Cardiac septum (tissue), 1 donor: ENCODE data around the gene CALML3. TPM values are rescaled to one million over a fixed set of nuclear protein-coding genes. Genes with fewer than 3 reads are reported as not detected.
"Not testable (repeated sequence)": the region's sequence is repeated elsewhere in the genome, so short reads cannot be mapped to it uniquely, and the experiment has no call there.

Source experiments
- DNase-seq: peaks from one replicate; pipeline ENCODE4 v3.0.0-alpha.2; 2020; ENCODE audit warnings: low spot score
- intact Hi-C: fragments of 100-400 bp; cut with DNase I; formaldehyde crosslinking; loops from one replicate; pipeline ENCODE4 v1.14.0; 2022
- long read RNA-seq: library from polyadenylated mRNA; unstranded; transcript quantifications from one replicate; pipeline ENCODE4 v2.0.0, GENCODE V29; 2021
- total RNA-seq: library from RNA; stranded (reverse); fragmentation: NEBNext Ultra II Directional; extraction: Animal tissue kit (Norgen Biotek cat#: 25700); gene quantifications from one replicate; pipeline ENCODE4 v1.2.1, GENCODE V29; 2021
- donor health status: DM: no; HTN: no; CAD: no.

Gene CALML3
- not detected for total RNA-seq
- long read RNA-seq: 0 reads

DNA sequence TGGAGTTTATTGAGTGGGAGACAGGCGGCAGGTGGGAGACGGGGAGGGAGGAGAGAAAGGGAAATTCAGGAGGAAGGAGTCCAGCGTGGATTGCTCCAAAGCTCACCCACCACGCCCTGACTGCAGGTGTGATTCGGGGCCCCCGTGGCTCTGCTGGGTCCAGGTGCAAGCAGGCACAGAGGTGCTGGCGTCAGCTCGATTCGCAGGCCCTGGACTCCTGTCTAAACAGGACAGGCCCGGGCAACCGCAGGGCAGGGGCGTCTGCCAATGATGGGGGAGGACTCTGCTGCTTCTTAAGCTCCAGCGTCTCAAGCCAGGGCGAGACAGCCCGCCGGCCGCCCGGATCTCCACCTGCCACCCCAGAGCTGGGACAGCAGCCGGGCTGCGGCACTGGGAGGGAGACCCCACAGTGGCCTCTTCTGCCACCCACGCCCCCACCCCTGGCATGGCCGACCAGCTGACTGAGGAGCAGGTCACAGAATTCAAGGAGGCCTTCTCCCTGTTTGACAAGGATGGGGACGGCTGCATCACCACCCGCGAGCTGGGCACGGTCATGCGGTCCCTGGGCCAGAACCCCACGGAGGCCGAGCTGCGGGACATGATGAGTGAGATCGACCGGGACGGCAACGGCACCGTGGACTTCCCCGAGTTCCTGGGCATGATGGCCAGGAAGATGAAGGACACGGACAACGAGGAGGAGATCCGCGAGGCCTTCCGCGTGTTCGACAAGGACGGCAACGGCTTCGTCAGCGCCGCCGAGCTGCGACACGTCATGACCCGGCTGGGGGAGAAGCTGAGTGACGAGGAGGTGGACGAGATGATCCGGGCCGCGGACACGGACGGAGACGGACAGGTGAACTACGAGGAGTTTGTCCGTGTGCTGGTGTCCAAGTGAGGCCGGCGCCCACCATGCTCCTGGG is at the start of gene CALML3:
Gene CALML3, plus strand, starts transcription at position 321 of the 920 bp plus-strand sequence. Its CDS starts 125 bp downstream, at position 446.
- intact Hi-C loops: no loop called here
- peak; percentile 58 for DNase-seq

DNA sequence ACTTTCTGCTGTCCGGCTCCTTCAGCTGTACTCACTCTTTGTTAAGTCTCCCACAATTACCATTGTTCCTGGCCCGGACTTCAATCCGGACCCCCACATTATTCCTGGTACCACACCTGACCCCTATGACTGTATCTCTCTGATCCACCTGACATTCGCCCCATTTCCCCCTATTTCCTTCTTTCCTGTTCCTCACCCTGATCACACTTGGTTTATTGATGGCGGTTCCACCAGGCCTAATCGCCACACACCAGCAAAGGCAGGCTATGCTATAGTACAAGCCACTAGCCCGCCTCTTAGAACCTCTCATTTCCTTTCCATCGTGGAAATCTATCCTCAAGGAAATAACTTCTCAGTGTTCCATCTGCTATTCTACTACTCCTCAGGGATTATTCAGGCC is 49.7 kb upstream of the CALML3 start:
- intact Hi-C loops, DNase-seq: not testable (repeated sequence)

DNA sequence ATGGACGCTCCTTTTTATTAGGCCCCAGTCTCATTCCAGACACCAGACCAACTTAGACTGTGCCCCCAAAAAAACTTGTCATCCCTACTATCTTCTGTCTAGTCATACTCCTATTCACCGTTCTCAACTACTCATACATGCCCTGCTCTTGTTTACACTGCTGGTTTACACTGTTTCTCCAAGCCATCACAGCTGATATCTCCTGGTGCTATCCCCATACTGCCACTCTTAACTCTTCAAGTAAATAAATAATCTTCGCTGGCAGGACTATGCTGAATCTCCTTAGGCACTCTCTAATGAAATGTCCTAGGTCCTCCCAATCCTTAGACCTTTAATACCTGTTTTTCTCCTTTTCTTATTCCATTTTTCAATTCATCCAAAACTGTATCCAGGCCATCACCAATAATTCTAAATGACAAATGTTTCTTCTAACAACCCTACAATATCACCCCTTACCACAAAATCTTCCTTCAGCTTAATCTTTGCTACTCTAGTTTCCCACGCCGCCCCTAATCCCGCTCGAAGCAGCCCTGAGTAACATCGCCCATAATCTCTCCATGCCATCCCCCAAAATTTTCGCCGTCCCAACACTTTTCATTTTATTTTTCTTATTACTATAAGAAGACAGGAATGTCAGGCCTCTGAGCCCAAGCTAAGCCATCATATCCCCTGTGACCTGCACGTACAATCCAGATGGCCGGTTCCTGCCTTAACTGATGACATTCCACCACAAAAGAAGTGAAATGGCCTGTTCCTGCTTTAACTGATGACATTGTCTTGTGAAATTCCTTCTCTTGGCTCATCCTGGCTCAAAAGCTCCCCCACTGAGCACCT is 48.6 kb upstream of the CALML3 start:
- intact Hi-C loops, DNase-seq: not testable (repeated sequence)

DNA sequence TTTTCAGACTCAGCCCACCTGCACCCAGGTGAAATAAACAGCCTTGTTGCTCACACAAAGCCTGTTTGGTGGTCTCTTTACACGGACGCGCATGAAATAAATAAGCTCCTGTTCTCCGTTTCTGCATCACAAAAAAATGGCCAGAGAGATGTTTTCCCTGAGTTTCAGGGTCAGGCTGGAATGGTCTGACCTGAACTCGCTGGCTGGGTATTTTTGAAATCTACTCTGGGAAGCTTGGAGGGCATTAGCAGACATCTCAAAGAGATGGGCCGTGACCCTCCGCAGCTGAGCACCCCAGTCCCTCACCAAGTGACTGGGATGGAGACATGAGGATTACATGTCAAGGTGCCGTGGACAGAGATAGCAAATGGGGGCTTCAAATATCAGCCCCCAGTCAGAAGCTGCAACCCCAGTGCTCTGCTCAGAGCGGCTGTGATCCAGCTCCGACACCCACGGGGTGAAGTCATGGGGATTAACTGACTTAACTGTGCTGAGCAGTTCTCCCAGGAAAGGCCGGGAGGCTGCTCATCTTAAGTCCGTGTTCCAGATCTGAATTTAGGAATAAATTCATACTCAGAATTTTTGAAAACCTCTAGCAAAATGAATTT is 47.7 kb upstream of the CALML3 start:
- no peak for DNase-seq
- intact Hi-C loops: no loop called here

DNA sequence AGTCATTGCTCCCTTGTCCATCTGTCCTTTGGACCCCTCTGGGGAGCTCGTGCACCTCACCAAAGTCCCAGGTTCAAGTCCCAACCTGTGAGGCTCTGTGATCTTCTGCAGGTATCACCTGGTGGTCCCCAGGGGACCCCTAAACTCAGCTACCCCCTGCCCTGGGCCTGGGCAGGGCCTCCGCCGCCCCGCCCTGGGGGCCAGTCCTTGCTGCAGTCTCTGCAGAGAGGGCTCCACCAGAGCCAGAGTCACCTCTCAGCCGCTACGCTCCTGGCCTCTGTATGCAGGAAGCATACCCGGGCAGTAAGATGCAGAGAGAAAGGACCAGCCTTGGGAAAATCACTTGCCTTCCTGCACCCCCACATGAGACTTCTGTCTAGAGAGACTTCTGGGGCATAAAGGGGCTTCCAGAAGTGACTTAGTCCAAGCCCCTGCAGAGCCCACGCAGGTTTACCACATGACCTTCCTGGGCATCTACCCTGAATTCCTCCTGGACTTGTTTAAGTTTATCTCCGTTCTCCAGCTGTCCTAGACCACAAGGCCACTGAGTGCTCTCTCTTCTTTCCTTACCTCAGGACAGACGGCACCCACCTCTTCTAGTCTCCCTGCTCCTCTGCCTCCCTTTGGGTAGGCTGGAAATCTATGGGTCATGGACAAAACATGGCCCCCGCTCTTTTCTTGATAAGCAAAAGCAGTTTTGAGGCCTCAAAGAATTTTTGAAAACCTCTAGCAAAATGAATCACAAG is 46.6 kb upstream of the CALML3 start:
- no peak for DNase-seq
- intact Hi-C loops: no loop called here

DNA sequence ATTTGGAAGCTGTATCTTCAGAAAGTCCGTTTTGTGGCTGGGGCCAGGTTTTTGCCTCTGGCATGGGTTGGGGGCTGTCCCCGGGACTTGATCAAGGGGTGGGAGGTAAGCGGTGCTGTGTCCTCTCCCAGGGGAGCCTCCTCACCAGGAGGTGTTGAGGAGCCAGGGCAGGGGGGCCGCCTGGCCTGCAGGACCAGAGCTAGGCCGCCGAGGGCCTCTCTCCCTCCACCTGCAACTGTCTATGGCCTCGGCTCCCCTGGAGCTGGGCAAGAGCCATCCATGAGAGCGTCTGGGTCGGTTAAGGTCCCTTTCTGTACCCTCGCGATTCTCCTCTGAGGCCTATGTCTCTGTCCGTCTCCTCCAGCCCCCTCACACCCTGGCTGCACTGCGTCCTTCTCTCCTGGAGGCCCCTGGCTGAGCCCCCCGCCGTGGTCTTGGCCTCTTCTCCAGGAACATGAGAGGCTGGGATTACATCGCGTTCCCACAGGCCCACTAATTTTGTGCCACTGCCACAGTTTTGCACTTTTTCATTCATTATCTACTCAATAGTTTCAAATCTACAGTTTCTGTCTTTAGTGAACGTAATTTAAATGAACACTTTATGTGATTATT is 46.0 kb upstream of the CALML3 start:
- intact Hi-C loops: no loop called here
- DNase-seq: no peak

DNA sequence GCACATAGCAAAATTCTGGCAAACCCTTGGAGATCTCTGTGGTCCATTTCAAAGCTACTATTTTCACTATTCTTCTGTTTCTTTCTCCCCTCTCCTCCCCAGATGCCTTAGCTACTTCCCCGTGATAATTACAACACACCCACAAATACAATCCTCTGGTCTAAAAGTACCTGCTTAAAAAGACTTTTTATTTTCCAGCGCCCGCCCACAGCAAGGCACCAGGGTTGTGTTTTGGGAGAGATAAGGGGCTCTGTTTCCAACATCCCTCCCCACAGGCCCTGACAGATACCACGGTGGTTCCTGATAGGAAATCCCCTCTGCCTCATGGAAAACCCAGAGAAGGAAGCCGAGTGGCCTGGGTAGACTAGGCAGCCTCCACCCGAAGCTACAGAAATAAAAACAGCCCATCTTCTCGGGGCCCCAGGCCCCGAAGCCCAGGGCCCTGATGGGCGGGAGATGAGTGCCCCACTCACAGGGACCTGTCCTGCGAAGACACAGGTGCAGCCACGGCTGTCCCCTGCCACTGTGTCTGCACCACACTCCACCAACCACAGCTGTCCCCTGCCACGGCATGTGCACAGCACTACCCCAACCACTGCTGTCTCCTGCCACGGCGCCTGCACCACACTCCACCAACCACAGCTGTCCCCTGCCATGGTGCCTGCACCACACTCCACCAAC is 45.1 kb upstream of the CALML3 start:
- no peak for DNase-seq
- intact Hi-C loops: no loop called here

DNA sequence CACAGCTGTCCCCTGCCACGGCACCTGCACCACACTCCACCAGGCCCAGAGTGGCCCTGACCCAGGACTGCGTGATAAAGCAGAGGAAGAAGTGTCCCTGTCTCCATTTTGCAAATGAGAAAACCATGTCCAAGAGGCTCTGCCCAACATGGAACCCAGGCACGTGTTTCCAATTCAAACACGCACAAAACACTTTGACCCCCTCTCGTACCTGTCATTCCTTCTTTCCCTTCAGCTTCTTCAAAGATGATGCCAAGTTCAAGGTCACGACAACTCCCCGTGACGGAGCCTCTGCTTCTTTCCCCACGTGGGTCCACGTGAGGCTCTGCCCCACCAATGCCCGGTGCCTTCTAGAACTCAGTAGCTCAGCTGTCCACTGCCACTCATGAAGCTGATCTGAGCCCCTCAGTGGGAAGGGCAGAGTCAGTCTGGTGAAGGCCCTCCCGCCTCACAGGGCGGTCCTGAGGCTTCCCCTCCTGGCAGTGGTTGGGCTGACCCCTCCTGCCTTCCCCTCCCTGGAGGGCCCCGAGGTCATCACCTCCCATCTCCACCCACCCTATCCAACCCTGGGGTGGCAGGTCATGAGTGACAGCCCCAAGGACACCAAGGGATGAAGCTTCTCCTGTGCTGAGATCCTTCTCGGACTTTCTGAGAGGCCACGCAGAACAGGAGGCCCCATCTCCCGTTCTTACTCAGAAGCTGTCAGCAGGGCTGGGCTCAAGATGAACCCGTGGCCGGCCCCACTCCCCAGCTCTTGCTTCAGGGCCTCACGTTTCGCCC is 44.4 kb upstream of the CALML3 start:
- DNase-seq: no peak
- intact Hi-C loops: no loop called here

DNA sequence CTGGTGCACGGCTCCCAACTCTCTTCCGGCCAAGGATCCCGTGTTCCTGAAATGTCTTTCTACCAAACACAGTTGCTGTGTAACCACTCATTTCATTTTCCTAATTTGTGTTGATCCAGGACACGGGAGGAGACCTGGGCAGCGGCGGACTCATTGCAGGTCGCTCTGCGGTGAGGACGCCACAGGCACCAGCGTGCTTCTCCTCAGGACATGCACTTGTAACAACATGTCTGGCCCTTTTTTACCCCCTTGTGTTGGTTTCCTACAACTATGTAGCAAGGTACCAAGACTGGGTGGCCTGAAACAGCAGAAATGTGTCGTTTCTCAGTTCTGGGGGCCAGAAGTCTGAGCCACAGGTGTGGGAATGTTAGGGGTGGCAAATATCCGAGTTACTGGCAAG is 43.6 kb upstream of the CALML3 start:
- no peak for DNase-seq
- intact Hi-C loops: no loop called here

DNA sequence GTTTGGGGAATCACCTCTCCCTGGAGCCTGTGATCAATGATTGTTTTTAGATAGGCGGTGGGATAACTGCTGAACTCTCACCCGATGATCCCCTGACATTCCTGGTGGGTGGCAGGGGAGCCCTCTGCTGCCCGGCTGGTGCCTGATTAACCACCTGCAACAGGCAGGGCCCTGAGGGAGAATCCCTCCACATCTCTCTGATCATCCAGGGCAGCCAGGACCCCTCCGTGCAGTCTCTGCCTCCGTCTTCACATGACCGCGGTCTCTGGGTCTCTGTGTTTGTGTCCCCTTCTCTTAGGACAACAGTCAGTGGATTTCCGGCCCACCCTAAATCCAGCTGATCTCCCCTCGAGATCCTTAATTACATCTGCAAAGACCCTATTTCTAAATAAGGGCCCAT is 42.7 kb upstream of the CALML3 start:
- DNase-seq: peak; percentile 9
- intact Hi-C loops: no loop called here

DNA sequence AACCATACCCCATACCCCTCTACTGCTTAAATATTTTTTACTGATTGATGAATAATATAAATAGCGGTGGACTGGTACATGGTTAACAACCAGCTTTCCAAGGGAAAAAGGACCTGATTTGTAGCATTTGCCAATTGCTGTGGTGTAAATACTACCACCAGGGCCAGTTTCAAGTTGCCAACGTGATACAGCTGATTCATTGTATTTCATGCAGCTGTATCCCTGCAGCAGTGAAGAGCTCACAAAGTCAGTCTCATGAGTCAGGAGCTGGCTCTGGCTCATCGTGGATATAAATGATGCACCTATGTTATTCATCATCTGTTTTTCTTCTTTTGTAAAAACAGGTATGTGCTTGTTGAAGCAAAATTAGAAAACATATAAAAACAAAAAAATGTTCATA is 40.6 kb upstream of the CALML3 start:
- intact Hi-C loops: no loop called here
- DNase-seq: no peak

DNA sequence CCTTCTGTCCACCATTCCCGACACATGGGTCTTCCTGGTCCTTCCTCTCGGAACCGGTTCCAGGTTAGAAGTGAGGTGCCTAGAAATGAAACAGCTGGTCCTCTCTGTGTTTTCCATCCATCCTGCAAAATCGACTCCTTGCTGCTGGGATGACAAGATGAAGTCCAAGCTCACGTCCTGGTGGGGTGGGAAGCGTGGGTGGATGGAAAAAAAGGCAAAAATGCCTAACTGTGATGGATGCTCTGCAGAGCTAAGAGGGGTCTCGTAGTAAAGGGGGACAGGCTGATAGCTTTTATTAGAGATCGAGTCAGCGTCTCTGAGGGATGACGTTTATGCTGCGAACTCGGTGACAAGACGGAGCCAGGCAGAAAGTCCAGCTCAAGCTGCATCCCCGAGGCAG is 39.5 kb upstream of the CALML3 start:
- intact Hi-C loops: no loop called here
- DNase-seq: no peak

DNA sequence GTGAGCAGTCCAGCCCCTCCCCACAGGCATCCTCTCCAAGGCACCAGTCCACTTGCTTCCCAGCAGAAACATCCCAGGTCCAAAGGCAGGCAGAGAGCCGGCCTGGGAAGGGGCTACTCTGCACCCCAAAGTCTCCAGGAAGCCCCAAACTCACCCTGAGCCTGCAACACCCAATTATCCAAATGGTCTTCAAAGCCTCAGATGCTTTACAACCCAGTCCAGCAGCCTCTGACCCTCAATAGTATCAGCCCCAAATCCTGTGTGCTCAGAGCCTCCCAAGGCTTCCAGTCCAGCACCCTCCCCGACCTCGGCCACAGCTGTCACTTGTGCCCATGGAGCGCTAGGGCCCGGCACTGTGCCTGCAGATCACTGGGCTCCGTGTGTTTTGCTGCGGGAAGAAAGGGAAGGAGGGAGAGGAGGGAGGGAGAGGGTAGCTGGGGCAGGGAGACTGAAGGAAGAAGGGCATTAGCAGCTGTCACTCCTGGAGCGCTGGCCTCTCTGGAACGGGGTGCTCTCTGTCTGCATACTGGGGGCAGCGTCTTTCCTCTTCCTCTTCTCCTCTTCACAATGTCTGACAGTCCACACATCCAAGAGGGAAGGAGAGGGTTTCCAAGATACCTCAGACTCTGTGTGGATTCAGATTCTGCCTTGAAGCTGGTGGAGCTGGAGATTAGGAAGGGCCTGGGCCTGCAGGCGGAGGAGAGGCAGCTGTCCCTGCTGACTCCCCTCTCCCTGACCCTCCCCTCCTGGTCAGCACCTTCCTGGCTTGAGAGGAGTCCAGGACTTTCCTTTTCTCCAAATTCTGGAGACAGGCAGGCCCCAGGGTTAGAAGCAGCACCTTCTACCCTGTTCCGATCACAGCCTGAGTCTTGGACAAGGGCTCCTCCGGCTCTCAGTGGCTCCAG is 38.6 kb upstream of the CALML3 start:
- intact Hi-C loops: no loop called here
- no peak for DNase-seq

DNA sequence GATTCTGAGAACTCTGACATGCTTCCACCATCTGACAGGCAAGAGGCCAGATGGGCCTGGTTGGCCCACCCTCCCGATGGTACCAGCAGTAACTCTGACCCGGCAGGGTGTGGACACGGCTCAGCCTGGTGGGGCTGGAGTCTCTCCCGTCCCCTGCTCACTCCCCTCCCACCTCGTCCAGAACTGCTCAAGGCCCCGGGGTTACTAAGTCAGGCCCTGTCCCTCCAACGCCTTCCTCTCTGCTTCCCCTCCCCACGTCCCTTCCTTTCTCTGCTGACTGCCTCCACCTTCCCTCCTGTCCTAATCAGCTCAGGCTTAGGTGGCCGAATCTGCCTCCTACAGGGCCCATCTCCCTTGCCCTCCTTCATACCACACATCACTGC is 37.9 kb upstream of the CALML3 start:
- no peak for DNase-seq
- intact Hi-C loops: no loop called here

DNA sequence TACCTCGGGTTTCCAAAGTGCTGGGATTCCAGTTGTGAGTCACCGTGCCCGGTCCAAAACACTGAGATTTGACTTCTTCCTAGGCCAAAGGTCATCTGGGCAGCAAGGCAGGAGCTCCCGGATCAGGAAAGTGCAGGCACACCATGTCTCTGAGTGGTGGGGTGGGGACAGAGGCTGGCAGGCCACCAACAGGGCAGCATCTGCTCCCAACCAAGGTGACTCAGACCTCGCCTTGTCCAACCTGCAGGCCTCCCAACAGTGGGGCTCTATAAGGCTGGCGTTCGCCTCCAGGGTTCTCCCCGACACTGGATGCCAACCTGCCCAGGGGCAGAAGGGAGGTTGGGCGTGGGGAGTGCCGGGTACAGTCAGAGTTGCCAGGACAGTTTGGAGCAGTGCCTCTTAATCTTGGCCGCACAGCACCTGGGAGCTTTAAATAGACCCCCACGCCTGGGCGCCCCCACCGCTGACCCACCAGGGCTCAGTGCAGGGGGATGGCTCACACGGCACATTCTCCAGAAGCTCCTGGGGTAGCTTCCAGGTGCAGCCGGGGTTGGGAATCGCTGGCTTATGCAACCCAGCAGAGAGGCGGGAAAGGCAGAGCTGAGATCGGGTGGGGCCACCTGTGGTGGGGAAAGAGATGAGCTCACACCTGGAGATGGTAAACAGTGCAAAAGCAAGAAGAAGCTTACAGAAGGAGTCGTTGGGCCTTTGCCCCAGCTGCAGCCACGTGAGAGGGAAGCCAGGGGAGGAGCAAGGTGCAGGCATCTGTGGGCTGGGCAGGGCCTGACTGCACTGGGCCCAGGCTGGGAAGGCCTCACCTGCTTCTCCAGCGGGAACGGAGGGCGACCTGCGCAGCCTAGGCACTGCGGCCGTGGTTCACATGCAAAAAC is 36.2 kb upstream of the CALML3 start:
- no peak for DNase-seq
- intact Hi-C loops: no loop called here

DNA sequence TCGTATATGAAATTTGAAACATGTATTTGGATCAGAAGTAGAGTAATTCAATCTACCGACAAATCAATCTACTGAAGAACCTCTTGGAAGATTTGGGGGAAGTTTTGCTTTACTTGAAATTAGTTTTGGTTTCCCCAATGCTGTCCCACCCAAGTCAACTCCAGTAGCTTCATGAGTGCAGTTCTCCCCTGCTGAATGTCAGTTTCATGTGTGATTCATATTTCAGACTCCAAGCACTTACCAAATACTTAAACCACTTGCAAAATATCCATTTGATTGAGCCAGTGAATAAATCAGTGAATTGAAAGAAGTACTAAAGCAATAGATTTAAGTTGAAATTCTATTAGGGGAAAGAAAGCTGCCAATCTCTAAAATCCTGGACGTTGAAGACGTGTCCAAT is 34.7 kb upstream of the CALML3 start:
- intact Hi-C loops: no loop called here
- DNase-seq: no peak
